Endothelial cell (in vitro differentiated cells): ENCODE measurements around the gene CD300LD. TPM values are rescaled to one million over a fixed set of nuclear protein-coding genes. Genes with fewer than 3 reads are reported as not detected.
"Not testable (repeated sequence)": the region's sequence is repeated elsewhere in the genome, so short reads cannot be mapped to it uniquely, and the experiment has no call there.

Source experiments
- DNase-seq: peaks from one replicate; pipeline ENCODE4 v3.0.0; 2021; ENCODE audit warnings: low spot score
- H3K27ac Mint-ChIP-seq: one replicate; pipeline ENCODE4 v1.8.0; 2021; ENCODE audit warnings: mixed read lengths, inconsistent platforms; ENCODE audit not compliant: unreplicated experiment
- H3K27me3 Mint-ChIP-seq: one replicate; pipeline ENCODE4 v1.8.0; 2021; ENCODE audit warnings: mild to moderate bottlenecking, moderate library complexity, mixed read lengths, inconsistent platforms; ENCODE audit not compliant: unreplicated experiment
- H3K36me3 Mint-ChIP-seq: one replicate; pipeline ENCODE4 v1.8.0; 2021; ENCODE audit warnings: mild to moderate bottlenecking, low read depth, mixed read lengths, inconsistent platforms; ENCODE audit not compliant: unreplicated experiment
- H3K4me1 Mint-ChIP-seq: one replicate; pipeline ENCODE4 v1.8.0; 2021; ENCODE audit warnings: mild to moderate bottlenecking, mixed read lengths, inconsistent platforms; ENCODE audit not compliant: unreplicated experiment
- H3K4me3 Mint-ChIP-seq: one replicate; pipeline ENCODE4 v1.8.0; 2021; ENCODE audit warnings: mild to moderate bottlenecking, mixed read lengths, inconsistent platforms; ENCODE audit not compliant: unreplicated experiment
- H3K9me3 Mint-ChIP-seq: one replicate; pipeline ENCODE4 v1.8.0; 2021; ENCODE audit warnings: mixed read lengths, inconsistent platforms; ENCODE audit not compliant: unreplicated experiment
- CTCF ChIP-seq: fragments of 200-600 bp; sonication (generic); IDR thresholded peaks from one replicate; pipeline ENCODE4 v1.5.0; 2021; ENCODE audit warnings: antibody characterized with exemption; ENCODE audit not compliant: unreplicated experiment
- total RNA-seq: library from RNA; stranded (reverse); fragmentation: NEBNext Ultra II Directional; extraction: Animal tissue kit (Norgen Biotek cat#: 25700); gene quantifications from one replicate; pipeline ENCODE4 v1.2.1, GENCODE V29; 2021; ENCODE audit not compliant: unreplicated experiment

Gene CD300LD
- total RNA-seq, 1 donor from 2014 or later: not detected

- DNase-seq: no peak
- no peak for TF ChIP-seq CTCF
- H3K36me3 Mint-ChIP-seq: no peaks in the 10 kb centered on the region
- H3K9me3 Mint-ChIP-seq: no peaks in the 10 kb centered on the region
- H3K4me1 Mint-ChIP-seq: peaks cover 9% of the 10 kb centered on the region
- H3K27me3 Mint-ChIP-seq: peaks cover 4% of the 10 kb centered on the region
- no peak overlapping the region for H3K27ac Mint-ChIP-seq
- H3K4me3 Mint-ChIP-seq: no peak overlapping the region
Observed at GRCh38 chr17:74578979-74579378, 13.1 kb downstream of the CD300LD start.

DNA sequence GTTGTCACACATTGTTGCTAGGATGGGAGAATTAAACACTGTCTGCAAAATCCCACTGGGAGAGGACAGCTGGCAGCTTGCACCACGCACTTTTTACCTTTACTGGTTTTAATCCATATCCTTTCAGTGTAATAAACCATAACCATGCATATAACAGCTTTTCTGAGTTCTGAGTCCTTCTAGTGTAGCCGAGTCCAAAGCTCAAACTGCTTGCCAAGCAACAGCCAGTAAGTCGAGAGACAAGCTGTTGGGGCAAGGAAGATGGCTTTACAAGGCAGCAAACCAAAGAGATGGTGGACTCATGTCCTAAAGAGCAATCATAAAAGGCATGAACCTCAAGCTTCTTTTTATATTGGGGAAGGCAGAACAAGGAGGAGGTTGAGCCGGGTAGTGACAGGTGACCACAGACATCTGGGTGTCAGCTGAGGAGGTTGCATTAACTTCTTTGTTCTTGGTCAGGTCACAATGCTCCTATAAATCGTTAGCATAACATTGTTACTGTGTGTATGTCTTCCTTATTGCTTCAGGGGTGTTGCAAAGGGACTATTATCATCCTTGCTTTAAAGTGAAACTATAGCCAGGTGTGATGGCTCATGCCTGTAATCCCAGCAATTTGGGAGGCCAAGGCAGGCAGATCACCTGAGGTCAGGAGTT is 17.5 kb downstream of the CD300LD start:
- no peak overlapping the region for H3K27ac Mint-ChIP-seq
- peaks cover 3% of the 10 kb centered on the region for H3K4me1 Mint-ChIP-seq
- no peaks in the 10 kb centered on the region for H3K36me3 Mint-ChIP-seq
- no peak for TF ChIP-seq CTCF
- DNase-seq: no peak
- no peaks in the 10 kb centered on the region for H3K9me3 Mint-ChIP-seq
- no peak overlapping the region for H3K4me3 Mint-ChIP-seq
- no peaks in the 10 kb centered on the region for H3K27me3 Mint-ChIP-seq

DNA sequence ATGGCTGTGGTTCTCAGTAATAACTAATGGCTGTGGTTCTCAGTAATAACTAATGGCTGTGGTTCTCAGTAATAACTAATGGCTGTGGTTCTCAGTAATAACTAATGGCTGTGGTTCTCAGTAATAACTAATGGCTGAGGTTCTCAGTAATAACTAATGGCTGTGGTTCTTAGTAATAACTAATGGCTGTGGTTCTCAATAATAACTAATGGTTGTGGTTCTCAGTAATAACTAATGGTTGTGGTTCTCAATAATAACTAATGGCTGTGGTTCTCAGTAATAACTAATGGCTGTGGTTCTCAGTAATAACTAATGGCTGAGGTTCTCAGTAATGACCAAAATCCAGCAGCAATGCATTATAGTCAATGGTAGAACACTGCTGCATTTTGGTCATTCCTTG is 18.4 kb downstream of the CD300LD start:
- not testable (repeated sequence) for H3K9me3 Mint-ChIP-seq, DNase-seq, H3K27me3 Mint-ChIP-seq, H3K36me3 Mint-ChIP-seq, H3K4me1 Mint-ChIP-seq, H3K4me3 Mint-ChIP-seq, H3K27ac Mint-ChIP-seq

GRCh38 chr17:74573169-74573568 is 18.9 kb downstream of the CD300LD start:
- H3K27me3 Mint-ChIP-seq: peaks cover 2% of the 10 kb centered on the region
- DNase-seq: no peak
- TF ChIP-seq CTCF: no peak
- no peaks in the 10 kb centered on the region for H3K9me3 Mint-ChIP-seq
- no peak overlapping the region for H3K4me3 Mint-ChIP-seq
- H3K27ac Mint-ChIP-seq: no peak overlapping the region
- H3K4me1 Mint-ChIP-seq: no peaks in the 10 kb centered on the region
- peaks cover 2% of the 10 kb centered on the region for H3K36me3 Mint-ChIP-seq

DNA sequence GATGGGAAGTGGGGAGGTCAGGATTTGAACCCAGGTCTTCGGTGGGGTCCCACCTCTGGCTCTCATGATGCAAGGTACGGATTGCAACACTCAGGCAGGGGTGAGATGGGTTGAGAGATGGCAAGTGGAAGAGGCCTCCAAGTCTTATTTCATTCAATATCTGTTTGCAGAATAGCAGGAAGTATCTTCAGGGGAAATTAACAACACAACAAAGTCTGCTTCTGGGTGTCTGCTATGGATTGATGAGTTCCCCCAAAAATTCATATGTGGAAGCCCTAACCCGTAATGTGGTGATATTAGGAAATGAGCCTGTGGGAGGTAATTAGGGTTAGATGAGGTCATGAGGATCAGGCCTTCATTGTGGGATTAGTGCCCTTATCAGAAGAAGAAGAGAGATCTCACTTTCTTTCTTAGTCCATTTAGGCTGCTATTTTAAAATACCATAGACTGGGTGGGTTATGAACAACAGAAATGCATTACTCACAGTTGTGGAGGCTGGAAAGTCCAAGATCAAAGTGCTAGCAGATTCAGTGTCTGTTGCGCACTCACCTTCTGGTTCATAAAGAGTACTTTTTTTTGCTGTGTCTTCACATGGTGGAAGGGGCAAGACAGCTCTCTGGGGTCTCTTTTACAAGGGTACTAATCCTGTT is 20.3 kb downstream of the CD300LD start:
- Mint-ChIP-seq H3K27ac (no peak overlapping the region), H3K4me1 (no peaks in the 10 kb centered on the region), H3K36me3 (peaks cover 3% of the 10 kb centered on the region), H3K4me3 (no peak overlapping the region), H3K27me3 (peaks cover 2% of the 10 kb centered on the region), H3K9me3 (no peaks in the 10 kb centered on the region)
- no peak for DNase-seq
- no peak for TF ChIP-seq CTCF
